ENCODE results near the gene AVEN.
"Not testable (repeated sequence)": the region's sequence is repeated elsewhere in the genome, so short reads cannot be mapped to it uniquely, and the experiment has no call there.

The AVEN gene

GRCh38 chr15:33830351-33830750, 208.7 kb downstream of the AVEN start:
- no peak overlapping the region for H3K4me3 ChIP-seq (ENCODE audit: low read length)
- no peak for DNase-seq (ENCODE audit: low read depth, low spot score)

GRCh38 chr15:33826201-33826600, 212.8 kb downstream of the AVEN start:
- H3K4me3 ChIP-seq (ENCODE audit: low read length), result no peak overlapping the region
- no peak for DNase-seq (ENCODE audit: low read depth, low spot score)

- H3K4me3 ChIP-seq (ENCODE audit: low read length), result no peak overlapping the region
- DNase-seq (ENCODE audit: low read depth, low spot score), result no peak
These were observed 213.6 kb downstream of the AVEN start for GRCh38 chr15:33825453-33825852.

- no peak overlapping the region for H3K4me3 ChIP-seq (ENCODE audit: low read length)
These were observed 215.9 kb downstream of the AVEN start for GRCh38 chr15:33823119-33823518.

GRCh38 chr15:33822479-33822878, 216.5 kb downstream of the AVEN start:
- no peak overlapping the region for H3K4me3 ChIP-seq (ENCODE audit: low read length)
- no peak for DNase-seq (ENCODE audit: low read depth, low spot score)

More at GRCh38 chr15:33823119-33823518, 215.9 kb downstream of the AVEN start:
- no peak for DNase-seq (ENCODE audit: low read depth, low spot score)

GRCh38 chr15:33819499-33819898, 219.5 kb downstream of the AVEN start:
- DNase-seq (ENCODE audit: low read depth, low spot score); H3K4me3 ChIP-seq (ENCODE audit: low read length): not testable (repeated sequence)
